ENCODE results near the gene HERC6. TPM values are rescaled to one million over a fixed set of nuclear protein-coding genes. Genes with fewer than 3 reads are reported as not detected.

HERC6 gene
- polyA plus RNA-seq, 1 donor from 2014 or later: 0.33 TPM

DNA sequence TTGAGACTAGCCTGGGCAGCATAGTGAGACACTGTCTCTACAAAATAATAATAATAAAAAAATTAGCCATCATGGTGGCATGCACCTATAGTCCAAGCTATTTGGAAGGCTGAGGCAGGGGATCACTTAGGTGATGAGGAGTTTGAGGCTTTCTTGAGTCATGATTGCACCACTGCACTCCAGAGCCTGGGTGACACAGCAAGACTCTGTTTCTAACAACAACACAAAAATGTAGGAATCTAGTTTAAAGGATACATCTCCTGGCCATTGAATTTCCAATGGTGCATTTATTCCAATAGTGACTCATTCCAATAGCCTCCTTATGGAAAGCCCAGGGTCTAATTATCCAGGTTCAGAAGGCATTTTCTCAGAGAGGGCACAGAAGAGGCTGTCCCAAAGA, 21.9 kb upstream of the HERC6 start:
- H3K27me3 ChIP-seq (ENCODE audit: insufficient read depth, low read depth, low read length): no peaks in the 10 kb centered on the region

DNA sequence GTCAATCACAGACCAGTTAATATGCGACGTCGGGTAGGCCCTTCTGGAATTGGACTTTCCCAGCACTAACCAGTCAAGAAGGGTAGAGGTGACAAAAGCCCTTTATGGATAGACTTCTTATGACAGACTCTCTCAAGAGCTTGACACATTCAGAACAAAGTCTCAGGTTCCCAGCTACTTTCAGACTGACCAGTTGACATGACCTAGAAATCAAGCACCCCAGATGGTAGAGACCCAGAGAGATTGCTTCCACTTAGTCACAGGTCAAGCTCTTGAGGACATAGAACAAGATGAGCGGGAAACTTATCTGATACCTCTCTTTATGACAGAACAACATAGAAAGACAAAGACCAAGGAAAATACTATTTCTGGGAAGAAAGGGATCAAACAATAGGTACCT, 21.4 kb upstream of the HERC6 start:
- Histone ChIP-seq H2AFZ (ENCODE audit: low read depth, low read length) (no peak overlapping the region), H3K9me2 (ENCODE audit: insufficient read depth, low read length) (no peaks in the 10 kb centered on the region), H3K79me2 (replicated peaks; ENCODE audit: insufficient read depth, low read length) (no peaks in the 10 kb centered on the region), H3K27ac (ENCODE audit: low read length) (no peak overlapping the region), H3K9me3 (ENCODE audit: low read length) (no peaks in the 10 kb centered on the region), H3F3A (ENCODE audit: insufficient read depth, low read length, poor library complexity, severe bottlenecking) (no peaks in the 10 kb centered on the region), H3K9ac (ENCODE audit: low read length) (no peak overlapping the region), H3K36me3 (ENCODE audit: insufficient read depth, low read length) (no peaks in the 10 kb centered on the region), H3K4me2 (ENCODE audit: low read length) (no peak overlapping the region), H3K27me3 (ENCODE audit: insufficient read depth, low read depth, low read length) (no peaks in the 10 kb centered on the region), H3K4me3 (ENCODE audit: low read length) (no peak overlapping the region), H4K20me1 (ENCODE audit: insufficient read depth) (no peaks in the 10 kb centered on the region)
- TF ChIP-seq, protein P1, sequence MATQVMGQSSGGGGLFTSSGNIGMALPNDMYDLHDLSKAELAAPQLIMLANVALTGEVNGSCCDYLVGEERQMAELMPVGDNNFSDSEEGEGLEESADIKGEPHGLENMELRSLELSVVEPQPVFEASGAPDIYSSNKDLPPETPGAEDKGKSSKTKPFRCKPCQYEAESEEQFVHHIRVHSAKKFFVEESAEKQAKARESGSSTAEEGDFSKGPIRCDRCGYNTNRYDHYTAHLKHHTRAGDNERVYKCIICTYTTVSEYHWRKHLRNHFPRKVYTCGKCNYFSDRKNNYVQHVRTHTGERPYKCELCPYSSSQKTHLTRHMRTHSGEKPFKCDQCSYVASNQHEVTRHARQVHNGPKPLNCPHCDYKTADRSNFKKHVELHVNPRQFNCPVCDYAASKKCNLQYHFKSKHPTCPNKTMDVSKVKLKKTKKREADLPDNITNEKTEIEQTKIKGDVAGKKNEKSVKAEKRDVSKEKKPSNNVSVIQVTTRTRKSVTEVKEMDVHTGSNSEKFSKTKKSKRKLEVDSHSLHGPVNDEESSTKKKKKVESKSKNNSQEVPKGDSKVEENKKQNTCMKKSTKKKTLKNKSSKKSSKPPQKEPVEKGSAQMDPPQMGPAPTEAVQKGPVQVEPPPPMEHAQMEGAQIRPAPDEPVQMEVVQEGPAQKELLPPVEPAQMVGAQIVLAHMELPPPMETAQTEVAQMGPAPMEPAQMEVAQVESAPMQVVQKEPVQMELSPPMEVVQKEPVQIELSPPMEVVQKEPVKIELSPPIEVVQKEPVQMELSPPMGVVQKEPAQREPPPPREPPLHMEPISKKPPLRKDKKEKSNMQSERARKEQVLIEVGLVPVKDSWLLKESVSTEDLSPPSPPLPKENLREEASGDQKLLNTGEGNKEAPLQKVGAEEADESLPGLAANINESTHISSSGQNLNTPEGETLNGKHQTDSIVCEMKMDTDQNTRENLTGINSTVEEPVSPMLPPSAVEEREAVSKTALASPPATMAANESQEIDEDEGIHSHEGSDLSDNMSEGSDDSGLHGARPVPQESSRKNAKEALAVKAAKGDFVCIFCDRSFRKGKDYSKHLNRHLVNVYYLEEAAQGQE (IDR thresholded peaks at IDR 0.05; ENCODE audit: borderline replicate concordance): no peak

More for the DNA sequence above, 21.9 kb upstream of the HERC6 start:
- Histone ChIP-seq H2AFZ (ENCODE audit: low read depth, low read length) (no peak overlapping the region), H4K20me1 (ENCODE audit: insufficient read depth) (no peaks in the 10 kb centered on the region), H3K79me2 (replicated peaks; ENCODE audit: insufficient read depth, low read length) (no peaks in the 10 kb centered on the region), H3K27ac (ENCODE audit: low read length) (no peak overlapping the region), H3K4me3 (ENCODE audit: low read length) (no peak overlapping the region), H3K36me3 (ENCODE audit: insufficient read depth, low read length) (no peaks in the 10 kb centered on the region), H3K4me2 (ENCODE audit: low read length) (no peak overlapping the region), H3F3A (ENCODE audit: insufficient read depth, low read length, poor library complexity, severe bottlenecking) (no peaks in the 10 kb centered on the region), H3K9me2 (ENCODE audit: insufficient read depth, low read length) (no peaks in the 10 kb centered on the region), H3K9me3 (ENCODE audit: low read length) (no peaks in the 10 kb centered on the region), H3K9ac (ENCODE audit: low read length) (no peak overlapping the region)
- TF ChIP-seq MXI1 (conservative IDR thresholded peaks at IDR 0.05; ENCODE audit: poor library complexity, severe bottlenecking) (no peak), EZH2 (IDR thresholded peaks at IDR 0.05; ENCODE audit: borderline replicate concordance, insufficient read depth, low read length, poor library complexity, severe bottlenecking) (no peak), POLR2AphosphoS5 (IDR thresholded peaks at IDR 0.05) (no peak), TAF1 (IDR thresholded peaks at IDR 0.05; ENCODE audit: low read depth) (no peak), RAD21 (conservative IDR thresholded peaks at IDR 0.05) (no peak), CTCF (IDR thresholded peaks at IDR 0.05; ENCODE audit: poor library complexity, severe bottlenecking) (no peak), EP300 (conservative IDR thresholded peaks at IDR 0.05; ENCODE audit: poor library complexity, severe bottlenecking) (no peak), SMC3 (conservative IDR thresholded peaks at IDR 0.05; ENCODE audit: poor library complexity) (no peak)
- TF ChIP-seq, protein P1 (IDR thresholded peaks at IDR 0.05; ENCODE audit: borderline replicate concordance): no peak

Data from neural cell (in vitro differentiated cells).